ENCODE results near the gene UBAP2L. TPM values are rescaled to one million over a fixed set of nuclear protein-coding genes. Genes with fewer than 3 reads are reported as not detected.
"Not testable (repeated sequence)": the region's sequence is repeated elsewhere in the genome, so short reads cannot be mapped to it uniquely, and the experiment has no call there.

Gene UBAP2L
- total and polyA plus RNA-seq, 5 donors, result 67.6 to 112 (median 104) TPM

DNA sequence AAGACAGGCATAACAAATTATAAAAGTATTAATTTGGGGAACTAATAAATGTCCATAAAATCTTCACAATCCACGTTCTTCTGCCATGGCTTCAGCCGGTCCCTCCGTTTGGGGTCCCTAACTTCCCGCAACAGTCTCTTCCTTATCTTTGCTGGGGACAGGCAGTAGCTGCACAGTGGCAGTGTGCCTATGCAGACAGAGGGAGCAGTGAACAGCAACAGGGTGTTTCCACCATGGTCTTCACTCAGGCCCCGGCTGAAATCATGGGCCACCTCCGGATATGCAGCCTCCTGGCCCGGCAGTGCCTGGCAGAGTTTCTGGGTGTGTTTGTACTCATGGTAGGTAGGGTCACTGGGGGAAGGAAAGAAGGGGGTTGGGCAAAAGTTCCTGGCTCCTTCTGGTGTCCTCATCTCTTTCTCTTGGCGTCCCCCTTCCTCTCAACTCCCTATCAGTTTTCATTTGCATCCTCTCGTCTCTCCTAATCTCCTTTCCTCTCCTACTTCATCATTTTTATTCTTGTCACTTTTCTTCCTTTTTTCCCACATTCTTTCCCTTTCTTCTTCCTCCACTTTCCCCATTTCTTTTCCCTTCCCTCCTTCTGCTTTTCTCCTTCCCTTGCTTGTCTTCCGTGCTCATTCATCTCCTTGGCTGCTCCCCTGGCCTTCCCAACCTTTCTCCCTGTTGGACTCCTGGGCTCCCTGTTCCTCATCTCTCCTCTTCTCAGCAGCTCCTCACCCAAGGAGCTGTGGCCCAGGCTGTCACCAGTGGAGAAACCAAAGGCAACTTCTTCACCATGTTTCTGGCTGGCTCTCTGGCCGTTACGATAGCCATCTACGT is 91.7 kb downstream of the UBAP2L start:
- H3K9me3 ChIP-seq (ENCODE audit: control insufficient read depth, low read length); H3K27me3 ChIP-seq (ENCODE audit: control insufficient read depth, insufficient read depth); H3K27ac ChIP-seq (ENCODE audit: low read length); ATAC-seq; DNase-seq; intact Hi-C loops (cut with DNase I); H3K4me1 ChIP-seq (ENCODE audit: control insufficient read depth, insufficient read depth, low read length); H3K4me3 ChIP-seq (ENCODE audit: low read length): not testable (repeated sequence)
- WGBS, result 64% methylated on average over 13 of the region's 13 CpGs

DNA sequence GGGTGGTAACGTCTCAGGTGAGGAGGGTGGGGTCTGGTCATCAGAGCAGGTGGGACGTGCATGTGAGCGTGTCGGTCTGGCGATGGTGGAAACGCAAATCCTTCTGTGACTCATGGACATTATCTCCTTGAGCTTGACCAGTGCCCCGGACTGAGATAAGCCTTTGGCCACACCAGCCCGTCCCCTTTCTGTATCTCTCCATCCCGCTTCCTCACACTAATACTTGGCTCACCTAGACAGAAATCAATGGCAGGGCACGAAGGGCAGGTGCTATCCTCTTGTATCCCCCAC is 92.3 kb downstream of the UBAP2L start:
- no peaks in the 10 kb centered on the region for H3K4me1 ChIP-seq (ENCODE audit: control insufficient read depth, insufficient read depth, low read length)
- H3K9me3 ChIP-seq (ENCODE audit: control insufficient read depth, low read length), result no peaks in the 10 kb centered on the region
- WGBS, result 65% methylated on average over 10 of the region's 10 CpGs
- H3K27ac ChIP-seq (ENCODE audit: low read length), result no peak overlapping the region
- no peaks in the 10 kb centered on the region for H3K27me3 ChIP-seq (ENCODE audit: control insufficient read depth, insufficient read depth)
- DNase-seq, result no peak
- H3K4me3 ChIP-seq (ENCODE audit: low read length), result no peak overlapping the region
- intact Hi-C loops (cut with DNase I), result no loop called here
- ATAC-seq, result no peak

DNA sequence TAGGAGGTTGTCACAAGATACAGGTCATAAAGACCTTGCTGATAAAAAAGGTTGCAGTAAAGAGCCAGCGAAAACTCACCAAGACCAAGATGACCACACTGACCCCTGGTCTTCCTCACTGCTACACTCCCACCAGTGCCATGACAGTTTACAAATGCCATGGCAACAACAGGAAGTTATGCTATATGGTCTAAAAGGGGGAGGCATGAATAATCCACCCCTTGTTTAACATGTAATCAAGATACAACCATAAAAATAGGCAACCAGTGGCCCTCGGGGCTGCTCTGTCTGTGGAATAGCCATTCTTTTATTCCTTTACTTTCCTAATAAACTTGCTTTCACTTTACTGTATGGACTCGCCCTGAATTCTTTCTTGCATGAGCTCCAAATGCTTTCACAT is 93.5 kb downstream of the UBAP2L start:
- ATAC-seq; H3K9me3 ChIP-seq (ENCODE audit: control insufficient read depth, low read length); intact Hi-C loops (cut with DNase I); DNase-seq; H3K4me1 ChIP-seq (ENCODE audit: control insufficient read depth, insufficient read depth, low read length); H3K27me3 ChIP-seq (ENCODE audit: control insufficient read depth, insufficient read depth); H3K4me3 ChIP-seq (ENCODE audit: low read length); H3K27ac ChIP-seq (ENCODE audit: low read length): not testable (repeated sequence)
- WGBS, result 77% methylated on average over 3 of the region's 3 CpGs

DNA sequence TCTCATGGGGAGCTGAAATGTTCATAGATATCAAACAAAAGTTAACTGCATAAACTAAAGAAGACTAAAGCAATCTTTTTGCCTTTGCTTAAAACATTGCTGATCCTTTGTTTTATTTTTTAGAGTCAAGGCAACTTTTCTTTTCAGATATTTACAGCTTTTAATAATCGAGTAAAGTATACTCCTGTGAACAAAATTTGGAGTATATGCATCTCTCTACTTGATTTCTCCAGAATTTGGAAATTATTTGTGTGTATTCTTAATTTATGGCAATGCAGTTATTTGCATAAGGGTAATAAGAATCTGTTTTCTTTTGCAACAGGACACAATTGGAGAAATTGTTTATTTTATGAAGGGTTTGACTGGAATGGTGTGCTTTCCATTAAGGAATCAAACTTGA is 95.9 kb downstream of the UBAP2L start:
- intact Hi-C loops (cut with DNase I), result no loop called here
- no peak for ATAC-seq
- Histone ChIP-seq H3K27me3 (ENCODE audit: control insufficient read depth, insufficient read depth) (no peaks in the 10 kb centered on the region), H3K4me3 (ENCODE audit: low read length) (no peak overlapping the region), H3K27ac (ENCODE audit: low read length) (no peak overlapping the region), H3K4me1 (ENCODE audit: control insufficient read depth, insufficient read depth, low read length) (no peaks in the 10 kb centered on the region), H3K9me3 (ENCODE audit: control insufficient read depth, low read length) (no peaks in the 10 kb centered on the region)
- no peak for DNase-seq
- 92% methylated on average over 1 of the region's 1 CpG for WGBS

DNA sequence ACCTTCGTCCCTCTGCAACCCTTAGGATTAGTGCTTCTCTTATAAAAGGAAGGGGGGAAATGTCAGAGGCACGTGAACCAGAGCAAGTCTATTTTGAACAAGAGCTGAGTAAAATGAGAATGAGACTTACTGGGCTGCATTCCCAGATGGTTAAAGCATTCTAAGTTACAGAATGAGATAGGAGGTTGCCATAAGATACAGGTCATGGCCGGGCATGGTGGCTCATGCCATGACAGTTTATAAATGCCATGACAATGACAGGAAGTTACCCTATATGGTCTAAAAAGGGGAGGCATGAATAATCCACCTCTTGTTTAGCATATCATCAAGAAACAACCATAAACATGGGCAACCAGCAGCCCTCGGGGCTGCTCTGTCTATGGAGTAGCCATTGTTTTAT is 97.6 kb downstream of the UBAP2L start:
- H3K4me1 ChIP-seq (ENCODE audit: control insufficient read depth, insufficient read depth, low read length), result no peaks in the 10 kb centered on the region
- no peak for DNase-seq
- H3K27me3 ChIP-seq (ENCODE audit: control insufficient read depth, insufficient read depth), result no peaks in the 10 kb centered on the region
- ATAC-seq, result no peak
- 66% methylated on average over 4 of the region's 4 CpGs for WGBS
- H3K27ac ChIP-seq (ENCODE audit: low read length), result no peak overlapping the region
- intact Hi-C loops (cut with DNase I), result no loop called here
- H3K4me3 ChIP-seq (ENCODE audit: low read length), result no peak overlapping the region
- no peaks in the 10 kb centered on the region for H3K9me3 ChIP-seq (ENCODE audit: control insufficient read depth, low read length)

Small RNA genes within 50 kb of the gene (microRNA-seq; reads per million reads assigned to microRNA genes)
- 50.9 to 111 reads per million in 2 donors for gene MIR190B

Other genes starting within 250 kb of the UBAP2L start
- 100 to 1,000 TPM in 2 of 4 donors, 10 to 100 TPM in 2; 92.1 to 108 (median 102) TPM for gene JTB, start 243.3 kb upstream of the UBAP2L start, total RNA-seq
- 143 TPM for gene JTB, start 243.3 kb upstream of the UBAP2L start, polyA plus RNA-seq
- 10 to 100 TPM; 62.2 to 78.2 (median 69.5) TPM for gene RAB13, start 234.6 kb upstream of the UBAP2L start, total RNA-seq
- gene RAB13, start 234.6 kb upstream of the UBAP2L start, polyA plus RNA-seq, result 103 TPM
- gene RPS27, start 230.2 kb upstream of the UBAP2L start, total RNA-seq, result 1,000 to 10,000 TPM; 1,034 to 1,449 (median 1,261) TPM
- gene RPS27, start 230.2 kb upstream of the UBAP2L start, polyA plus RNA-seq, result 5,589 TPM
- gene NUP210L, start 65.9 kb upstream of the UBAP2L start, total RNA-seq, result under 1 TPM; 0.09 to 0.88 (median 0.18) TPM
- gene NUP210L, start 65.9 kb upstream of the UBAP2L start, polyA plus RNA-seq, result not detected
- 100 to 1,000 TPM; 202 to 594 (median 262) TPM for gene TPM3, start 28.9 kb upstream of the UBAP2L start, total RNA-seq
- gene TPM3, start 28.9 kb upstream of the UBAP2L start, polyA plus RNA-seq, result 391 TPM
- not detected for gene CFAP141, start 14.6 kb upstream of the UBAP2L start, total RNA-seq
- not detected for gene CFAP141, start 14.6 kb upstream of the UBAP2L start, polyA plus RNA-seq
- gene HAX1, start 51.7 kb downstream of the UBAP2L start, total RNA-seq, result 100 to 1,000 TPM; 116 to 152 (median 133) TPM
- 203 TPM for gene HAX1, start 51.7 kb downstream of the UBAP2L start, polyA plus RNA-seq
- under 1 TPM in 3 of 4 donors, not detected in 1; 0.12 to 0.37 (median 0.19) TPM for gene AQP10, start 100.1 kb downstream of the UBAP2L start, total RNA-seq
- gene AQP10, start 100.1 kb downstream of the UBAP2L start, polyA plus RNA-seq, result 0.23 TPM
- 10 to 100 TPM; 25.1 to 33.1 (median 27.3) TPM for gene ATP8B2, start 104.6 kb downstream of the UBAP2L start, total RNA-seq
- 15.9 TPM for gene ATP8B2, start 104.6 kb downstream of the UBAP2L start, polyA plus RNA-seq
- 10 to 100 TPM in 3 of 4 donors, 1 to 10 TPM in 1; 8.9 to 13.2 (median 12.1) TPM for gene IL6R, start 184.4 kb downstream of the UBAP2L start, total RNA-seq
- 5.7 TPM for gene IL6R, start 184.4 kb downstream of the UBAP2L start, polyA plus RNA-seq

Measured in right cardiac atrium (tissue), 5 donors.